Peyer's patch (tissue), 4 donors: Measurements from ENCODE around the gene CXorf49.

Experiments
- POLR2A ChIP-seq, 2 donors: fragments of 450-650 bp; IDR thresholded peaks; one replicate each; pipeline ENCODE4 v1.5.1; 2017; ENCODE audit warnings: antibody characterized with exemption in 2 of 2, mild to moderate bottlenecking in 2 of 2, moderate library complexity in 2 of 2
- TF ChIP-seq, protein P1 (sequence below), 6 experiments: fragments of 450-650 bp in 4 of 6; fragments of 200-600 bp in 2 of 6; sonication (generic) in 1 of 6; IDR thresholded peaks; one replicate each; pipeline ENCODE4 v1.5.1; 2017 to 2019; ENCODE audit warnings: antibody characterized with exemption in 6 of 6, mild to moderate bottlenecking in 3 of 6, moderate library complexity in 1 of 6

DNA sequence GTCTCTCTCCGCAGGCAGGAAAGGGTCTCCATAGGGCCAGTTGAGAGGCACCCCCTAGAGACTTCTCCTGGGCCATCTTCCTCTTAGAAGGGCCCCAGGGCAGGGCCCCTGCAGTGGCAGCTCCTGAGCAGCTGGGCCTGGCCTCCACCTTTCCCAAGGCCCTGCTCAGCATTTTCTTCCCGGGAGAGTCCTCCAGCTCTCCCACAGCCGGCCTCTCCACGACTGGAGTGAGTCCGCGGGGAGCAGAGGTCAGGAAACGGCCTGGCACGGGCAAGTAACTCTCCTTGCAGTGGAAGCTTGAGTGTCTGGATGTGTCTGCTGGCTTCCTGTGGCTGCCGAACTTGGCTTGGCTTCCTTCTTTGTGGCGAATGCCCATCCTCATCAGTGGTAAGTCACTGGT is 52.3 kb downstream of the CXorf49 start:
- TF ChIP-seq, protein P1, sequence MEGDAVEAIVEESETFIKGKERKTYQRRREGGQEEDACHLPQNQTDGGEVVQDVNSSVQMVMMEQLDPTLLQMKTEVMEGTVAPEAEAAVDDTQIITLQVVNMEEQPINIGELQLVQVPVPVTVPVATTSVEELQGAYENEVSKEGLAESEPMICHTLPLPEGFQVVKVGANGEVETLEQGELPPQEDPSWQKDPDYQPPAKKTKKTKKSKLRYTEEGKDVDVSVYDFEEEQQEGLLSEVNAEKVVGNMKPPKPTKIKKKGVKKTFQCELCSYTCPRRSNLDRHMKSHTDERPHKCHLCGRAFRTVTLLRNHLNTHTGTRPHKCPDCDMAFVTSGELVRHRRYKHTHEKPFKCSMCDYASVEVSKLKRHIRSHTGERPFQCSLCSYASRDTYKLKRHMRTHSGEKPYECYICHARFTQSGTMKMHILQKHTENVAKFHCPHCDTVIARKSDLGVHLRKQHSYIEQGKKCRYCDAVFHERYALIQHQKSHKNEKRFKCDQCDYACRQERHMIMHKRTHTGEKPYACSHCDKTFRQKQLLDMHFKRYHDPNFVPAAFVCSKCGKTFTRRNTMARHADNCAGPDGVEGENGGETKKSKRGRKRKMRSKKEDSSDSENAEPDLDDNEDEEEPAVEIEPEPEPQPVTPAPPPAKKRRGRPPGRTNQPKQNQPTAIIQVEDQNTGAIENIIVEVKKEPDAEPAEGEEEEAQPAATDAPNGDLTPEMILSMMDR (IDR thresholded peaks at IDR 0.05) = no peak
- TF ChIP-seq POLR2A (IDR thresholded peaks at IDR 0.05) = no peak
